Ovary (tissue), 3 donors: ENCODE results near the gene KCNG2.

Experiments
- EP300 ChIP-seq: sonication (generic); formaldehyde crosslinking; IDR thresholded peaks from one replicate; pipeline ENCODE4 v1.6.1; 2017; ENCODE audit warnings: antibody characterized with exemption
- POLR2A ChIP-seq: fragments of 450-650 bp; IDR thresholded peaks from one replicate; pipeline ENCODE4 v1.6.1; 2017; ENCODE audit warnings: antibody characterized with exemption, mild to moderate bottlenecking, moderate library complexity
- TF ChIP-seq, protein P1 (sequence below), 3 donors: fragments of 450-650 bp in 2 of 3; fragments of 200-600 bp in 1 of 3; IDR thresholded peaks; one replicate each; pipeline versions ENCODE4 v1.5.1 to v1.8.0; 2016 to 2022; ENCODE audit warnings: antibody characterized with exemption in 3 of 3, mild to moderate bottlenecking in 1 of 3
- donor health status: DM: no; HTN: no; CAD: no.

DNA sequence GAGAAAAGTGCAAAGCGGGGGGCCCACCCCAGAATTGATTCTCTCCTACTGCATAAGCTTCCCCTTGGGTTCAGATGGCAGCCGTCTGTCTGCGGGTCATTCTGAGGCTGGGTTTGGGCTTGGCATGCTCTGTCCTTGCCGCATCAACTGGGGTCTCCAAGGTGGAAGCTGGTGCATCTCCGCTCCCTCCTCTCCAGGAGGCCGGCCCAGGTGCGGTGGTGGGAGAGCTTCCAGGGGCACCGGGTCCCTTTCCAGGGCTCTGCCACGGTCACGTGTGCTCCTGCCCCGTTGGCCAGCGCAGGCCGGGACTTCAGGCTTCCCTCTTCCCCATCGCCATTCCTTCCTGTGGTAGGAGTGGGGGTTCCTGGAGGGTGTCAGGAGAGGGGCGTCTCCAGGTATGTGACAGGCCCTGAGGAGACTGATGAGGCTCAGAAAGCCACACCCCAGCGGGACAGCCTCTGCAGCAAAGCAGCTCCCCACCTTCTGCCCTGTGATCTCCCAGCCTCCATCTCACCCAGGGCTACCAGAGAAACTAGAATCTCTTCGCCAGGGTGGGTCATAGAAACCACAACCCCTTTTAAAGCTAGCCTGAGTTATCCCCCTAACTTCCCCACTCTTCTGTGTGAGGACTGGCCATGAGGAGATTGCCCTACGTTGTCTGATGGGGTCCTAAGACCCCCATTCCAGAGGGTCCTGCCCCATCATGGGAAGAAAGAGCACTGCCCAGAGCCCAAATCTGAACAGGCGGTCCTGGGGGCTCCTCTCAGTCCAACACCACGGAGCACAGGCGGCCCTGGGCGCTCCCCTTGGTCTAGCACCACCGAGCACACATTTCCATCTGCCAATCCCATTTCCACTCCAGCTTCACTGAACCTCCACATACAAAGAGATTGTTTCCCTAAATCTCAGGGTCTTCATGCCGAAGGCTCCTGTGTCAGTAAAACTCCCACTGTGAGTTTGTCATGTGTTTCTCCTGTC lies 77.1 kb downstream of the KCNG2 start:
- TF ChIP-seq POLR2A (no peak), EP300 (no peak)
- TF ChIP-seq, protein P1, sequence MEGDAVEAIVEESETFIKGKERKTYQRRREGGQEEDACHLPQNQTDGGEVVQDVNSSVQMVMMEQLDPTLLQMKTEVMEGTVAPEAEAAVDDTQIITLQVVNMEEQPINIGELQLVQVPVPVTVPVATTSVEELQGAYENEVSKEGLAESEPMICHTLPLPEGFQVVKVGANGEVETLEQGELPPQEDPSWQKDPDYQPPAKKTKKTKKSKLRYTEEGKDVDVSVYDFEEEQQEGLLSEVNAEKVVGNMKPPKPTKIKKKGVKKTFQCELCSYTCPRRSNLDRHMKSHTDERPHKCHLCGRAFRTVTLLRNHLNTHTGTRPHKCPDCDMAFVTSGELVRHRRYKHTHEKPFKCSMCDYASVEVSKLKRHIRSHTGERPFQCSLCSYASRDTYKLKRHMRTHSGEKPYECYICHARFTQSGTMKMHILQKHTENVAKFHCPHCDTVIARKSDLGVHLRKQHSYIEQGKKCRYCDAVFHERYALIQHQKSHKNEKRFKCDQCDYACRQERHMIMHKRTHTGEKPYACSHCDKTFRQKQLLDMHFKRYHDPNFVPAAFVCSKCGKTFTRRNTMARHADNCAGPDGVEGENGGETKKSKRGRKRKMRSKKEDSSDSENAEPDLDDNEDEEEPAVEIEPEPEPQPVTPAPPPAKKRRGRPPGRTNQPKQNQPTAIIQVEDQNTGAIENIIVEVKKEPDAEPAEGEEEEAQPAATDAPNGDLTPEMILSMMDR (IDR thresholded peaks at IDR 0.05): no peak
